Testis (tissue), 2 donors: ENCODE measurements around the gene FAM53A.

ENCODE experiments used
- POLR2A ChIP-seq: fragments of 450-650 bp; IDR thresholded peaks from one replicate; pipeline ENCODE4 v1.6.1; 2017; ENCODE audit warnings: antibody characterized with exemption, mild to moderate bottlenecking, moderate library complexity
- TF ChIP-seq, protein P1 (sequence below), 3 experiments: fragments of 450-650 bp in 2 of 3; fragments of 200-600 bp in 1 of 3; sonication (generic) in 1 of 3; IDR thresholded peaks; one replicate each; pipeline ENCODE4 v1.5.1; 2016 to 2019; ENCODE audit warnings: antibody characterized with exemption in 3 of 3, mild to moderate bottlenecking in 2 of 3, moderate library complexity in 1 of 3

DNA sequence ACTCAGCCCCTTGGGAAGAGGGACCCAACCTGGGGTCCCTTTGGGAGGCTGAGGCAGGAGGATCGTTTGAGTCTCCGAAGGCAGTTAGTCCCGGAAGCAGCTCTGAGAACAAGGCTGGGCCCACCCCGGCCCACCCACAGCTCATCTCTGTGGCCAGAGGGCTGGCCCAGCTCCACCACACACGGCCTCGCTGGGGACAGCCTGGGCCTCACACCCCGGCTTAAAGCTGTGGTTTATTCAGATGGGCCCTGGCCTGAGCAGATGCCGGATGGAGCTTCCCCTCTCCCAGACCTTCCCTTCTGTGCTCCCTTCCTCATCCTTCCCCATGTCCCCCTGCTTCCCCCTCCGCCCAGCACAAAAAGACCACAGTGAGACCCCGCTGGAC is 54.4 kb downstream of the FAM53A start:
- TF ChIP-seq, protein P1, sequence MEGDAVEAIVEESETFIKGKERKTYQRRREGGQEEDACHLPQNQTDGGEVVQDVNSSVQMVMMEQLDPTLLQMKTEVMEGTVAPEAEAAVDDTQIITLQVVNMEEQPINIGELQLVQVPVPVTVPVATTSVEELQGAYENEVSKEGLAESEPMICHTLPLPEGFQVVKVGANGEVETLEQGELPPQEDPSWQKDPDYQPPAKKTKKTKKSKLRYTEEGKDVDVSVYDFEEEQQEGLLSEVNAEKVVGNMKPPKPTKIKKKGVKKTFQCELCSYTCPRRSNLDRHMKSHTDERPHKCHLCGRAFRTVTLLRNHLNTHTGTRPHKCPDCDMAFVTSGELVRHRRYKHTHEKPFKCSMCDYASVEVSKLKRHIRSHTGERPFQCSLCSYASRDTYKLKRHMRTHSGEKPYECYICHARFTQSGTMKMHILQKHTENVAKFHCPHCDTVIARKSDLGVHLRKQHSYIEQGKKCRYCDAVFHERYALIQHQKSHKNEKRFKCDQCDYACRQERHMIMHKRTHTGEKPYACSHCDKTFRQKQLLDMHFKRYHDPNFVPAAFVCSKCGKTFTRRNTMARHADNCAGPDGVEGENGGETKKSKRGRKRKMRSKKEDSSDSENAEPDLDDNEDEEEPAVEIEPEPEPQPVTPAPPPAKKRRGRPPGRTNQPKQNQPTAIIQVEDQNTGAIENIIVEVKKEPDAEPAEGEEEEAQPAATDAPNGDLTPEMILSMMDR (IDR thresholded peaks at IDR 0.05): no peak
- no peak for TF ChIP-seq POLR2A
